ENCODE measurements around the gene ITPR3. TPM values are rescaled to one million over a fixed set of nuclear protein-coding genes. Genes with fewer than 3 reads are reported as not detected.

Gene ITPR3
- total RNA-seq, 1 donor from 2014 or later = 43.0 TPM

DNA sequence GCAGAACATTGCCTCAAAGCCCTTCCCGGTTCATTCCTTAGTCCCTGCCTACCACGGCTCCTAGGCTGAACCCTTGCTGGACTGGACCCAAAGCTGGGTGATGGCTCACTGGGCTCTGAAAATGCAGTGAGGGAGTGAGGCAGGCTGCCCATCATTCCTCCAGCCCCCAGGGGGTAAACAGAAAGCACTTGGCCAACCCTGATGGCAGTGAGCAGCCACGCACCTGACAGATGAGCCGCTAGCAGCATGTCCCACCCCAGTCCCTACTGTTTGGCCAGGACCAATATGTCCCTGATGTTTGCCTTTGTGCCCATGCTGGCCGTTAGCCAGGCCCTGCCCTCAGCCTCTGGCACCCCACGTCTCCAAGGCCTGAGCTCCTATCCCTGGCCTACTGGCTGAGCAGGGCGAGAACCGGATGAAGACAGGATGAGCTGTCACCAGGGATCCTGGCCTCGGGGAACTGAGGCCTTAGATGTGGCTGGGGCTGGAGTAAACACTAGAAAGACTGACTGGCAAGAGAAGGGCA, 21.6 kb upstream of the ITPR3 start:
- H3K9me3 ChIP-seq = no peaks in the 10 kb centered on the region
- H3K27ac ChIP-seq = no peak overlapping the region
- no peak overlapping the region for H3K4me3 ChIP-seq
- no peaks in the 10 kb centered on the region for H3K4me1 ChIP-seq
- no peak for DNase-seq (ENCODE audit: low spot score in 2 of 2)
- TF ChIP-seq, protein P1, sequence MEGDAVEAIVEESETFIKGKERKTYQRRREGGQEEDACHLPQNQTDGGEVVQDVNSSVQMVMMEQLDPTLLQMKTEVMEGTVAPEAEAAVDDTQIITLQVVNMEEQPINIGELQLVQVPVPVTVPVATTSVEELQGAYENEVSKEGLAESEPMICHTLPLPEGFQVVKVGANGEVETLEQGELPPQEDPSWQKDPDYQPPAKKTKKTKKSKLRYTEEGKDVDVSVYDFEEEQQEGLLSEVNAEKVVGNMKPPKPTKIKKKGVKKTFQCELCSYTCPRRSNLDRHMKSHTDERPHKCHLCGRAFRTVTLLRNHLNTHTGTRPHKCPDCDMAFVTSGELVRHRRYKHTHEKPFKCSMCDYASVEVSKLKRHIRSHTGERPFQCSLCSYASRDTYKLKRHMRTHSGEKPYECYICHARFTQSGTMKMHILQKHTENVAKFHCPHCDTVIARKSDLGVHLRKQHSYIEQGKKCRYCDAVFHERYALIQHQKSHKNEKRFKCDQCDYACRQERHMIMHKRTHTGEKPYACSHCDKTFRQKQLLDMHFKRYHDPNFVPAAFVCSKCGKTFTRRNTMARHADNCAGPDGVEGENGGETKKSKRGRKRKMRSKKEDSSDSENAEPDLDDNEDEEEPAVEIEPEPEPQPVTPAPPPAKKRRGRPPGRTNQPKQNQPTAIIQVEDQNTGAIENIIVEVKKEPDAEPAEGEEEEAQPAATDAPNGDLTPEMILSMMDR (IDR thresholded peaks at IDR 0.05) = no peak
- no peaks in the 10 kb centered on the region for H3K27me3 ChIP-seq
- no peaks in the 10 kb centered on the region for H3K36me3 ChIP-seq
- intact Hi-C loops (cut with DNase I) = no loop called here

DNA sequence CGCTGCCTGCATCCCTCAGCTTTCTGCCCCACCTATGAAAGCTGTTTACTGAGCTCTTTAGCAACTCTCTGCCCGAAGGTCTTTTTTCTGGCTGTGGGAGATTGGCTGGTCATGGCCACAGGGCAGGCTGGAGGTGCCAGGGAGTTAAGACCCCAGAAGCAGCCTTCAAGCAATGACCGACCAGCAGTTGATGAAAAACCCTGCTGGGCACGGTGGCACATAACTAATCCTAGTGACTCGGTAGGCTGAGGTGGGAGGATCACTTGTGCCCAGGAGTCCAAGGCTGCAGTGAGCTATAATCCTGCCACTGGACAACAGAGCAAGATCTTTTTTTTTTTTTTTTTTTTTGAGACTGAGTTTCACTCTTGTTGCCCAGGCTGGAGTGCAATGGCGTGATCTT, 20.4 kb upstream of the ITPR3 start:
- H3K27ac ChIP-seq = no peak overlapping the region
- no peak overlapping the region for H3K4me3 ChIP-seq
- no peaks in the 10 kb centered on the region for H3K27me3 ChIP-seq
- no peaks in the 10 kb centered on the region for H3K36me3 ChIP-seq
- no peaks in the 10 kb centered on the region for H3K9me3 ChIP-seq
- intact Hi-C loops (cut with DNase I) = no loop called here
- TF ChIP-seq, protein P1 (IDR thresholded peaks at IDR 0.05) = no peak
- no peak for DNase-seq (ENCODE audit: low spot score in 2 of 2)
- H3K4me1 ChIP-seq = no peaks in the 10 kb centered on the region

DNA sequence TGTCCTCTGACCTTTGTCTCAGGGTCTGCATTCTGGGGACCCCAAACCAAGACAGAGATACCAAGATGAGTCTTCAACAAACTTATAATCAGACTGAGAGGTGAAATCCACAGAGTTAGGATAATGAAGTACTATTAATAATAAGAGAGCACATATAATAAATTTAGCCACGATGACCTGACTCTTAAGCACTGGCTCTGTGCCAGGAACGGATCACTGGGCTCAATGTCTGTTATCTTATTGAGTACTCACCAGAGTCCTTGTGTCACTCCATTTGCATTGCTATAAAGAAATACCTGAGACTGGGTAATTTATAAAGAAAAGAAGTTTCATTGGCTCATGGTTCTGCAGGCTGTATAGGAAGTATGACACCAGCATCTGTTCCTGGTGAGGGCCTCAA, 18.9 kb upstream of the ITPR3 start:
- intact Hi-C loops (cut with DNase I) = no loop called here
- Histone ChIP-seq H3K4me1 (no peaks in the 10 kb centered on the region), H3K4me3 (no peak overlapping the region), H3K36me3 (no peaks in the 10 kb centered on the region), H3K27ac (no peak overlapping the region), H3K27me3 (no peaks in the 10 kb centered on the region), H3K9me3 (no peaks in the 10 kb centered on the region)
- DNase-seq (ENCODE audit: low spot score in 2 of 2) = no peak
- TF ChIP-seq, protein P1 (IDR thresholded peaks at IDR 0.05) = no peak

DNA sequence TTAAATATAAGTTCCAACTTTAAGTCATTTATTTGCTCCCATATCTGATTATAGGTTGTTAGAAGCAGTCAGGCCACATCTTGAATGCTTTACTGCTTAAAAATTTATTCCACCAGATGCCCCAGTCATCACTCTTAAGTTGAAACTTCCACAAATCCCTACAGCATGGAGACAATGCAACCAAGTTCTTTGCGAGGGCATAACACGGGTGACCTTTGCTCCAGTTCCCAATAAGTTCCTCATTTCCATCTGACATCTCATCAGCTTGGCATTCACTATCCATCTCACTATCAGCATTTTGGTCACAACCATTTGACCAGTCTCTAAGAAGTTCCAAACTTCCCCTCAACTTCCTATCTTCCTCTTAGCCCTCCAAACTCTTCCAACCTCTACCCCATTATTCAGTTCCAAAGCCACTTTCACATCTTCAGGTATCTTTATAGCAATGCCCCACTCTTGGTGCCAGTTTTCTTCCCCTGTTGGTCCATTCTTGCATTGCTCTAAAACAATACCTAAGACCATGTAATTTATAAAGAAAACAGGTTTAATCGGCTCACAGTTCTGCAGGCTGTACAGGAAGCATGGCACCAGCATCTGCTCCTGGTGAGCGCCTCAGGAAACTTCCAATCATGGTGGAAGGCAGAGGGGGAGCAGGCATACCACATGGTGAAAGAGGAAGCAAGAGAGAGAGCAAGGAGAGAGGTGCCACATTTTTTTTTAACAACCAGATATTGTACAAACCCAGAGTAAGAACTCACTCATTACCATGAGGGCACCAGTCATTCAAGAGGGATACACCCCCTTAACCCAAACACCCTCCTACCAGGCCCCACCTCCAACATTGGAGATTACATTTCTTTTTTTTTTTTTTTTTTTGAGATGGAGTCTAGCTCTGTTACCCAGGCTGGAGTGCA, 15.9 kb upstream of the ITPR3 start:
- H3K27me3 ChIP-seq = no peaks in the 10 kb centered on the region
- TF ChIP-seq, protein P1 (IDR thresholded peaks at IDR 0.05) = no peak
- no peak for DNase-seq (ENCODE audit: low spot score in 2 of 2)
- no peaks in the 10 kb centered on the region for H3K9me3 ChIP-seq
- H3K4me1 ChIP-seq = no peaks in the 10 kb centered on the region
- no peak overlapping the region for H3K4me3 ChIP-seq
- no peaks in the 10 kb centered on the region for H3K36me3 ChIP-seq
- H3K27ac ChIP-seq = no peak overlapping the region
- intact Hi-C loops (cut with DNase I) = no loop called here

DNA sequence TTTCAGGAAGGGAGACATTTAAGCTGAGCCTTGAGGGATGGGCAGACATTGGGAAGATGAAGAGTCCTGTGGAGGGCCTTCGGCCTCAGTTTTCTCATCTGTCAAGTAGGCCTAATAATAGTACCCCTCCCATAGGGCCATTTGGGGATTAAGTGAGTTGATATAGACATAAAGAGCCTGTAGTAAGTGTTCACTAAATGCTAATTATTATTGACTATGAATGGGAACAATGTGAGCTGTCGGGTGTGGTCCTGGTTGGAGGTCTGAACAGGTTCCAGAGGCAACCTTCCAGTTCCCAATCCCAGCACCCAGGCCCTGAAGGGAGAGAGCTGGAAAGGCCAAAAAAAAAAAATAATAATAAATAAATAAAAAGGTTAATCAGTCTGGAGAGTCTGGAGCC, 14.5 kb upstream of the ITPR3 start:
- H3K4me3 ChIP-seq = no peak overlapping the region
- H3K4me1 ChIP-seq = no peaks in the 10 kb centered on the region
- intact Hi-C loops (cut with DNase I) = no loop called here

More for the DNA sequence above, 14.5 kb upstream of the ITPR3 start:
- no peak for DNase-seq (ENCODE audit: low spot score in 2 of 2)
- Histone ChIP-seq H3K27ac (no peak overlapping the region), H3K27me3 (no peaks in the 10 kb centered on the region), H3K36me3 (no peaks in the 10 kb centered on the region), H3K9me3 (no peaks in the 10 kb centered on the region)
- TF ChIP-seq, protein P1 (IDR thresholded peaks at IDR 0.05) = no peak

Measured in ascending aorta (tissue), 2 donors.